Kidney epithelial cell (primary cell): ENCODE measurements around the gene EIF4EBP2. TPM values are rescaled to one million over a fixed set of nuclear protein-coding genes. Genes with fewer than 3 reads are reported as not detected.

Source experiments
- DNase-seq: peaks from one replicate; pipeline ENCODE4 v3.0.0-alpha.2; 2010; ENCODE audit warnings: low read depth
- H3K27me3 ChIP-seq: 2 replicates; pipeline ENCODE4 v1.6.0; 2011; ENCODE audit warnings: low read length; ENCODE audit not compliant: control insufficient read depth, insufficient read depth
- H3K36me3 ChIP-seq: 2 replicates; pipeline ENCODE4 v1.5.1; 2011; ENCODE audit warnings: low read length; ENCODE audit not compliant: control insufficient read depth, insufficient read depth
- H3K4me3 ChIP-seq: 2 replicates; pipeline ENCODE4 v1.5.1; 2011; ENCODE audit warnings: low read depth, mild to moderate bottlenecking, control low read depth, low read length
- total RNA-seq: library from RNA; depleted of rRNA; stranded (reverse); fragments of >200 nt; gene quantifications from 2 replicates; pipeline ENCODE4 v1.2.3, GENCODE V29; 2015
- TF ChIP-seq, protein P1 (sequence below): IDR thresholded peaks from 2 replicates; pipeline ENCODE4 v1.5.1; 2011; ENCODE audit warnings: mild to moderate bottlenecking, moderate library complexity, low read length, control low read depth, inconsistent platforms; ENCODE audit not compliant: insufficient read depth, poor library complexity, severe bottlenecking

EIF4EBP2 gene
- total RNA-seq, 1 donor from 2014 or later, result 34.3 TPM

DNA sequence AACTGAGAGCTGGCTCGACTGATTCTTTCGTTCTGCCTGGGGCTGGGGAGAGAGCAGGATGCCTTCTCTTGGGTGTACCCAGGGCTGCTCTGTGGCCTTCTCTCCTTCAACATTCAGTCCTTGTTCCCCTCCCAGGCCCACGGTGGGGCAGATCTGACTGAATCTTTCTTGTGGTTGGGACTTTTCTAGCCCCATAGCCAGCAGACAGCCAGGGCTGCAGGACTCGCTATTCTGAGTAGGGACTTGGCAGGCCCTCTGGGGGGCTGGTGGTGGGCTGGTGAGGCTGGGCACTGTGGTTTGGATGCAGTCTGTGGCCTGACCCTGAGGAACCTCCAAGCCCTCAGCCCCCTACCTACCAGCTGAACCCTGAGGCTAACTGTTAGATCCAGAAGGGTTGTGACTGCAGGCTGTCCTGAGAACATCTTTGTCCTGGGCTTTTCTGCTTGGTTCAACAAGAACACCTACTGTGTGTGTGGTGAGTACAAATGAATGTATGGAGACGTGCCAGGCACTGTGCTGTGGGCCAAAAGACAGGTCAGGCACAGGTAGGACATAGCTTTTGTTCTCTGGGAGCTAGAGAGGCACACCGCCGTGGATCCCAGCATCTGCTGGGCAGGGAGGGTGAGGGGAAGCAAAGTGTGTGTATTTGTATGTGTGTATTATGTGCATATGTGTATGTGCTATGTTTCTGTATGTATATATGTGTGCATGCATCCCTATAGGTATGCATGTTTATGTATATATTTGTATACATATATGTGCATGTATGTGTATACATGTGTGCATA lies 72.5 kb downstream of the EIF4EBP2 start:
- Histone ChIP-seq H3K27me3 (no peaks in the 10 kb centered on the region), H3K36me3 (no peaks in the 10 kb centered on the region), H3K4me3 (no peak overlapping the region)
- no peak for DNase-seq
- TF ChIP-seq, protein P1, sequence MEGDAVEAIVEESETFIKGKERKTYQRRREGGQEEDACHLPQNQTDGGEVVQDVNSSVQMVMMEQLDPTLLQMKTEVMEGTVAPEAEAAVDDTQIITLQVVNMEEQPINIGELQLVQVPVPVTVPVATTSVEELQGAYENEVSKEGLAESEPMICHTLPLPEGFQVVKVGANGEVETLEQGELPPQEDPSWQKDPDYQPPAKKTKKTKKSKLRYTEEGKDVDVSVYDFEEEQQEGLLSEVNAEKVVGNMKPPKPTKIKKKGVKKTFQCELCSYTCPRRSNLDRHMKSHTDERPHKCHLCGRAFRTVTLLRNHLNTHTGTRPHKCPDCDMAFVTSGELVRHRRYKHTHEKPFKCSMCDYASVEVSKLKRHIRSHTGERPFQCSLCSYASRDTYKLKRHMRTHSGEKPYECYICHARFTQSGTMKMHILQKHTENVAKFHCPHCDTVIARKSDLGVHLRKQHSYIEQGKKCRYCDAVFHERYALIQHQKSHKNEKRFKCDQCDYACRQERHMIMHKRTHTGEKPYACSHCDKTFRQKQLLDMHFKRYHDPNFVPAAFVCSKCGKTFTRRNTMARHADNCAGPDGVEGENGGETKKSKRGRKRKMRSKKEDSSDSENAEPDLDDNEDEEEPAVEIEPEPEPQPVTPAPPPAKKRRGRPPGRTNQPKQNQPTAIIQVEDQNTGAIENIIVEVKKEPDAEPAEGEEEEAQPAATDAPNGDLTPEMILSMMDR, result no peak

DNA sequence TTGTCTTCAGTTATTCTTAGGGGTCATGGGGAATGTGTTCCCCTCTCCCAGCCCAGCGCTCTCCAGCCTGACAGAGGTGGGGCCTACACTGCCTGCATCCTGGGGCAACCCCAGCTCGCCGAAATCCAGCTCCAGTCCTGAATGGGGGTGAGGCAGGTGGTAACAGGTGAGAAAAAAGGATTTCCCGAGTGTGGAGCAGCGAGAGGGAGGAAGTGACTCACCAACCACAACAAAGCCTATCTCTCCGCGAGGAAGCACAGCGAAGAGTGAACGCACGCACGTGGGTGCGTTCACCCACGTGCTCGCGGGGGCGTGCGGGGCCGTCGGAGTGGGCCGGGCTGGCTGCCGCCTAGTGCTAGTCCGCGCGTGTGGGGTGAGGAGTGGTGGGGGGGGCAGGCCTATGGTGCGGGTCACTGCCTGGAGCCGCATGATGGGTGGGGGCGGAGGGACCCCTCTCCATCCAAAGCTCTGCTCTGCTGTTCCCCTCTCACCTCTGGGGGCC lies 73.8 kb downstream of the EIF4EBP2 start:
- no peak for DNase-seq
- H3K4me3 ChIP-seq, result no peak overlapping the region
- no peaks in the 10 kb centered on the region for H3K36me3 ChIP-seq
- TF ChIP-seq, protein P1, result no peak
- no peaks in the 10 kb centered on the region for H3K27me3 ChIP-seq

Other genes with a start within 250 kb of the EIF4EBP2 start
- 47.4 and 53.8 TPM in 2 replicates for gene SAR1A, start 233.6 kb upstream of the EIF4EBP2 start, total RNA-seq
- 179 and 201 TPM in 2 replicates for gene PPA1, start 170.7 kb upstream of the EIF4EBP2 start, total RNA-seq
- gene NPFFR1, start 120.1 kb upstream of the EIF4EBP2 start, total RNA-seq, result 0.04 and 0.21 TPM in 2 replicates
- gene LRRC20, start 21.5 kb upstream of the EIF4EBP2 start, total RNA-seq, result 37.9 and 72.1 TPM in 2 replicates
- 0.08 and 0.14 TPM in 2 replicates for gene NODAL, start 37.5 kb downstream of the EIF4EBP2 start, total RNA-seq
- 3.4 and 3.9 TPM in 2 replicates for gene PALD1, start 74.6 kb downstream of the EIF4EBP2 start, total RNA-seq
- gene PRF1, start 198.6 kb downstream of the EIF4EBP2 start, total RNA-seq, result not detected in 2 replicates